Activated CD4-positive, alpha-beta T cell treated with anti-CD3 and anti-CD28 coated beads, Interleukin-2, amount 50 U/mL, for 1 hour (primary cell): ENCODE data around the gene RSAD2.

Experiments used
- DNase-seq: peaks from one replicate; pipeline ENCODE4 v3.0.0-alpha.2; 2020

The RSAD2 gene

DNA sequence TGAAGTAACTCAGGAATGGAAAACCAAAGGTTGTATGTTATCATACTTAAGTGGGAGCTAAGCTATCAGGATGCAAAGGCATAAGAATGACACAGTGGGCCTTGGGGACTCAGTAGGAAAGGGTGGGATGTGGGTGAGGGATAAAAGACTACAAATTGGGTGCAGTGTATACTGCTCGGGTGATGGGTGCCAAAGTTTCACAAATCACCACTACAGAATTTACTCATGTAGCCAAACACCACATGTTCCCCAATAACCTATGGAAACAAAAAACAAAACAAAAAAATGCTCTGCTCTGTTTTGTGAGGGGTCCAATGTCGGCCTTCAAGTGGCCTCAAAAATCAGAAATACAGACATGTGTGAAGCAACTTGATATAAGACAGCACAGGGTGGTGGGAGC is 30.7 kb downstream of the RSAD2 start:
- no peak for DNase-seq

DNA sequence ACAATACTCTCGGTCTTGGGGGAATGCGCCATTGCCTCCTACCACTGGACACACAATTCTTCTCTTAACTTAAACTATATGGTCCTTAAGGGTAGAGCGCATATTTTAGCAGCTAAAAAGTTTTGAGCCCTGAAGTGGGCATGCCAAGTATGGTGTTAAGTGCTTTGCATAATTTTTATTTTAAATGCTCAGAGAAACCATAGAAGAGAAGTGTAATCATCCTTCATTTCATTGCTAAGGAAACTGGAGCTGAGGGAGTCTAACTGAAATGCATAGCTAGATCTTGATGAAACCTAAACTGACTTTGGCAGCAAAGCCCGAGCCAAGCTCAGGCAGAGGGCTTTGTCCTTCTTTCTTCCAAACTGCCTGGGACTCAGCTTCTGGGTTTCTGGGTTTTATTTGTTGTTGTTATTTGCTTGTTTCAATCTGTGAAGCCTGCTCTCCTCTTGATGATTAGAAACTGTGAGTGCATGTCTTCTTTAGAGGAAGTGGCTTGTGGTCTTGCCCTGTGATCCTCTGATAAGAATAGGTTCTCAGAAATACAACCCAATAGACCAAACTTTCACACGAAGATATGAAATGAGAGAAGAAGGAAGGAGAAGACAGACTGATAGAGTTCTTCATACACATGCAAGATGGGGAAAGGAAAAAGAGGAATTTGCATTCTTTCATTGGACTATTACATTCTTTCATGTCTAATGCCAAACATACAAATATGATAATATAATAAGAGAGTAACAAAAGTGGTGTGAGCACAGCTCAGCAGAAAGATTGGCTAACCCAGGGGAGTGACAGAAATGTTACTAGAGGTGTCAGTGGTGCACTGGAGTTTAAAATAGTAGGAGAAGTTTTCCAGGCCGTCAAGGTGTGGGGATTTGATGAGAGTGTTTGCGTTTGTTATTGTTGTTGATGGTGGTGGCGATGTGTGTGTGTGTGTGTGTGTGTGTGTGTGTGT is 32.1 kb downstream of the RSAD2 start:
- DNase-seq = no peak

DNA sequence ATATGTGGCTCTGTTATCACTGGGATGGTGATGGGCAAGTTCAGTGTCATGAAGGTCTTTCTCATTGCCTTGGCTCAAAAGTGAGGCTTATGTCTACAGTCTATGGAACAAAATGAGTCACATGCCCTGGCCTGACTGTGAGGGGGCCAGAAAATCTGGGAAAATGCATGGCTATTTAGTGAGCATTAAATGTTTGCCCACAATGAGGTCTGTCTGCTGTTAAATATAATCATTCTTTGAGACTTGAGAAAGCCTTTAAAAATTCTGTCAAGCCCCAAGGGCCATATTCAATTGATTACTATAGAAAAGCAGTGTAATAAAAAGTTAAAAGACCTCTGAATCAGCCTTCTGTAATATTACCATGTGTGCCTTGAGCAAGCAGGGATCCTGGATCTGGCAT is 34.1 kb downstream of the RSAD2 start:
- no peak for DNase-seq

DNA sequence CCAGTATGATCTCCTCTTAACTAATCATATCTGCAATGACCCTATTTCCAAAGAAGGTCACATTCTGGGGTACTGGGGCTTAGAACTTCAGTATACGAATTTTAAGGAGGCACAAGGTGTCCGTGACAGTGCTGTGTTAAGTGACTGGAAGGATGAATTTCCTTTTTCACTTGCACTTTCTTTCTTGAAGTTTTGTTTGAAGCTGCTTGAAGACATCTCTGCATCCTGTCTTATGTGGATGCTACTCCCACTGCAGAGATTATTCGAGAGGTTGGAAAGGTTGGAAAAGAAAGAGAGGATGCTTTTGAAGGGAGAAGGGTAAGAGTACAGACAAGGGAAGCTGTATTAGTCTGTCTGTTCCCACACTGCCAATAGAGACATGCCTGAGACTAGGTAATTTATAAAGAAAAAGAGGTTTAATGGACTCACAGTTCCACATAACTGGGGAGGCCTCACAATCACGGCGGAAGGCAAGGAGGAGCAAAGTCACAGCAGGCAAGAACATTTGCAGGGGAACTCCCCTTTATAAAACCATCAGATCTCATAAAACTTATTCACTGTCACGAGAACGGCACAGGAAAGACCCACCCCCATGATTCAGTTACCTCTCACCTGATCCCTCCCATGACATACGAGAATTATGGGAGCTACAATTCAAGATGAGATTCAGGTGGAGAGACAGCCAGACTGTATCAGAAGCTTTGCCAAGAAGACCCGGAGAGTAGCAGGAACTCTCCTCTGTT is 36.0 kb downstream of the RSAD2 start:
- peak; percentile 35 for DNase-seq

DNA sequence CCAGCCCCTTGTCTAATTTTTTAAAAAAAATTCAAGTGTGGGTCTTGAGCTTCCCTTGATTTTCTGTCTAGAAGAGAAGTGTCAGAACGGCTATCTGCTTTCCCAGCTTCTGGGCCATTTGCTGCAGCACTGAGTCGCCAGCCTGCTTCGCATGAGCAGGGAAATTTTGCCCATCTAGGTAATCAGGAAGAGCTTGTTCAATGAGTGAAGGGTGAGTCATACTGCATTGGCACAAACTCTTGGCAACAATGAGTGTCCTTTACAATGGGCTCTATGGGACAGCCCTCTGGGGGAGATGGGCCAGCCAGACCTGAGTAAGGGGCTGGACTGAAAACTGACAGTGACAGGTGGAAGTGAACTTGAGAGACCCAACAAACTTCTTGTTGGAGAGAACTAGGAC is 37.3 kb downstream of the RSAD2 start:
- no peak for DNase-seq

DNA sequence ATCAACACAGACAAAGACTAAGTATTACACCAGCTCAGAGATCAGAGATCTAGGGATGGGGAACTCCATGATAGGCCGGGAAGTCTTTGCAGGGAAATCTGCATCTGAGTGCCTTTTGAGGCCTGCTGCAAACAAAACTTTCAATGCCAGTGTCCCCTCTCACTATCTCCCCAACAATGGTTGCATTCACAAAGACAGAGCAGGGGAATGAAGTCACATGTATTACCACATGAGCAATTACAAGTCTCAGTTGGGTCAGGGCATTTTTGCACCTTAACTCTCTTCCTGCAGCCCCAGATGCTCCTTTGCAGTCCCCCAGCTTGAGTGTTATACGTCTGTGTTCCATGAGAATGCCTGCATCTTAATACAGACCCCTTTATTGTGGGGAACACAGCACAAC is 37.8 kb downstream of the RSAD2 start:
- no peak for DNase-seq

DNA sequence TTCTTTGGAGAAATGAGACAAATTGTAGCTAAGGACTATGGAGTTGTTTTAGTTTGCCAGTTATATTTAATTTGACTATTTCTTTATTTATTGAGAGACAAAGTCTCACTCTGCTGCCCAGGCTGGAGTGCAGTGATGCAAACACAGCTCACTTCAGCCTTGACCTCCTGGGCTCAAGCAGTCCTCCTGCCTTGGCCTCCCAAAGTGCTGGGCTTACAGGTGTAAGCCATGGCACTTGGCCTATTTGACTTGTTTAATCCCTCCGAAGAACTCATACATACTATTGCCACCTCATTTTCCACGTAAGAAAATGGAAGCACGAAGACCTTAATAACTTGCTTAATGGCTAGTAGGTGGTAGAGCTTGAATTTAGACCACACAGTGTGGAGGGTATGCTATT is 38.6 kb downstream of the RSAD2 start:
- no peak for DNase-seq

DNA sequence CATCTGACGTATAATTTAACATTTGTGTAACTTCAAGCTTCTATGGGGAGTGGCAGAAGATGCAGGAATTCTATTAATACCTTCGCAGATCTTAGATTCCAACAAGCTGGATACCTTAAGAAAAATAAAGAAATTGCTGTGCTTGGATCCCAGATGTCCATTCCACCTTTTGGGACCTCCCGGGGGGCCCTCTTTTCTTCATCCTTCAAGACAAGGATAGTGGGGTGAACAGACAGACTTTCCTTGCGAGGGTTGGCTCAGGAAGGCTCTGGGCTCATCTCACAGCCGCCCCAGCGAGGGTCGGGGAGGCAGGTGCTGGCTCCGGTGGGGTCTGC is 39.1 kb downstream of the RSAD2 start:
- DNase-seq = no peak

DNA sequence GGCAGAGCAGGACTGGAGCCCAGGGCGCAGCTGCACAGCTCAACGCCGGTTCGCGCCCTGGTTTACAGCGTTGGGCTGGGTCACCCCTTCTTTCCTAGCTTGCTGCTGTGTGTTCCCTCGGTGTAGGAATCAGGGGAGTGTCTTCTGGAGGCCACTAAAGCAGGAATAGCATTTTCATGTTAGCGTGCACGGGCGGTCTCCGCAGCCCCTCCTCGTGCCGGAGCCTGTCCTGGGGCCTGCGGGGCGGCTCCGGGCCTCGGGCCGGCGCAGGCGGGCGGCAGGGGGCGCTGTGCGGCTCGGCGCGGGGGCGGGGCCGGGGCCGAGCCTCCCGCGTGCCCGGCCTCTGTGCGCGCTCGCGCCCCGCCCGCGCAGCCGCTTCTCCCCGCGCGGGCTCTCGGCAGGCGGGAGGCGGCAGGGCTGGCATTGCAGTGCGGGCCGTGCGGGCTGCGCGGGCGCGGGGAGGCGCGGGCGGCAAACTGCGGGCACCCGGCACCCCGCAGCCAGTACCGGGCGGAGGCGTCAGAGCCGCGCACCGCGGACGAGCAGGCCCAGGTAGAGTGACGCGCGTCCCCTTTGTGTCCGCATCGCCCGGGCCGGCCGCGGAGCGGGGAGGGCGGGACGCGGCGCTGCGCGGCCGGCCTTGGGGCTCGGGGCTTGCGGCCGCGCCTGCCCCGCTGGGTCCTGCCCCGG is 39.6 kb downstream of the RSAD2 start, which contains the start of gene RNF144A:
Gene RNF144A (plus strand): TSS at position 342 of the 690 bp plus-strand sequence. CDS start 79,515 bp downstream, outside the sequence.
- peak; percentile 66 for DNase-seq

DNA sequence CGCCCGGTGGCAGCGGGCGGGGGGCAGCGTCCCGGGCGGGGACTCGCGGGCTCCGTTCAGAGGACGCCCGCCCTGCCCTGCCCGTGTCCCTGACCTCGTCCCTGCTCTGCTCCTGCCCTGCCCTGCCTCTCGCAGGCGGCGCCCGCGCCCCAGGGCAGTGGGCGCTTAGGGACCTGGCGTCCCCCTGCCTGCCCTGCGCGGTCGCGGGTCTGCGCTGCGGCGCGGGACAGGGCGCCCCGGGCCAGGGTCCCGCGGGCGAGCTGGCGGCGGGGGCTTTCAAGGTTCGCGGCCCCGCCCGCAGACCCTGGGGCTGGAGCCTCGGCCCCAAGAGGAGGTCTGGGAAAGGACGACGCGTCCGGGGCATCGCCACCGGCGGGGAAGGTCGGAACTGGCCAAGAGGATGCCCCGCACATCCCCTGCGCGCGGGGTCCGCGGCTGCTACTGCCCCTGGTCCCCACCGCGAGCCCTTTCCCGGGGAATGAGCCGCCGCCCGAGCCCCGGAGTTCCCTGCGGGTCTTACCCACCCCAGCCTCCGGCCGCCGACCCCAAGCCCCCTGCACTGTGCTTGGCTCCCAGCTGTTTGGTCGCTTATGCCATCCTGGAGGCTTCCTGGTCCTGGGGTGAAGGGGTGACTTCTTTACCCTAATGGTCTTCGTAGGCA is 40.3 kb downstream of the RSAD2 start:
- DNase-seq = no peak

DNA sequence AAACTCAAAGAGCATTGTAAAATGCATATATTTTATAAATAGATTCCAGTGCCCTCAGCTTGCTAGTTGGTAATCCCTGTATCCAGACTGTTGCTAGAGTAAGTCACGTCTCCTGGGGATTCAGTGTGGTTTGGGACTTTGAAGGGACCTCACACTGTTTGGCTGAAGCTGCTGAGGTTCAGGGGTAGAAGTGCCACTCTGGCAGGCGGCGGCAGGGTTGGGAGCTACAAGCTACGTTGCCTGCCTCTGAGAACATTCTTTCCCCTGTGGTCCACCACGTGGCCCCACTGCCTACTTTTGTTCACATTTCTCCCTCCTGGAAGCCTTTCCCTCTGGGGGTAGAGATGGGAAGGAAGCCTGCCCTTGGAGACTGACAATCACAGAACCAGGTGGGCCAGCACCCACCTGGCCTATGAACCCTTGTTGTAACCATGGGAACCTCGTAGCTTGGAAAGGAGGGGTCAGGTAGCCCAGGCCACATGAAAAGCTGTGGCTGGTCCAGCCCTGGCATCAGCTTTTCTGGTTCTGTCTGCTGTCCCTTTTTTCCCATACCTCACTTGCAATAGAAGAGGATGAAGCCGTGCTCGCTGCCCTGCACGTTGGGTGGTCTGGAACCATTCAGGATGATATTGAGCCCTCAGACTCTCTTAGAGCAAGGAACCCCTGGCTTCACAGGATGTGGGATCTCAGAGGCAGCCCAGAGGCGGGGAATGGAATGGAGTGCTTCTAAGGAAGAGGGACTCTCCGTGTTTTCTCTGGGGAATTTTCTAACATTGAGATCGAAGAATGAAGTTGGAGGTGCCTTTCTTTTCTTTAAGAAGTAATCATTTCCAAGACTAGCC is 42.5 kb downstream of the RSAD2 start:
- DNase-seq = no peak

DNA sequence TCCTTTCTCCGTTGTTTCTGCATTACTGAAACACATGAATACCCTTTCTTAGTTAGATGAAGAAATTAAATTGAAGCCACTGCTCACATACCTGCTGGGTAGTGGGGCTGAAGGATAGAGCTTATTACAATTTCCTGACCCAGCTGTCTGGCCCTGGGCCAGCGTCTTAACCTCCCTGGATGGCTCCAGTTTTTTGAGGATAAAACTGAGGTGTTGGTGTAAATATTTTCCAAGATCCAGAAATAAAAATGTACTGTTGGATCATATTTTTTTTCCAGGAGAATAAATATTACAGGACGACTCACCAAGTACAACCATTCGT is 43.1 kb downstream of the RSAD2 start:
- no peak for DNase-seq

DNA sequence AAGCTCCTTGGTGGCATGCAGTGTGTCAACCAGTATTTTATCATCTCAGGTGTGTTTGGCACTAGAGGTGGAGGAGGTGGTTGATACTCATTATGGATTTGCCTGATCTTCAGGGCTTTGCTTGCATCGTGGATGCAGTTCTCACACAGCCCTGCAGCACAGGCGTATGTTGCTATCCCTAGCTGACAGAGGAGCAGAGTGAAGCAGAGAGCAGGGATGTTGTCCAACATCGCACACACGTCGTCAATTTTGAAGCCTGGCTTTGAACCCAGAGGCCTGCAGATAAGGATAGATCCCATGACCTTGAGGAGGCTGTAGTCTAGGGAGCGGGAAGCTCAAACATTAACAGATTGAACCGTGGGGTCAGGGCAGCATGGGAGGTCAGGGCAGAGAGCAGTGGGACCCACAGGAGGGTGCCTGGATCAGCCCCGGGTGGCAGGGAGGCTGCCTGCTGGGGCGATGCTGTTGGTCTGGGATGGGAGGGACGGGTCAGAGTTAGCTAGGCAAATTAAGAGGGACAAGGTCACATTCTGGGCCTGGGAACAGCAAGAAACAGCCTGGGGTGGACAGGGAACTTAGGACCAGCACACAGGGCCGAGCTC is 43.8 kb downstream of the RSAD2 start:
- no peak for DNase-seq

DNA sequence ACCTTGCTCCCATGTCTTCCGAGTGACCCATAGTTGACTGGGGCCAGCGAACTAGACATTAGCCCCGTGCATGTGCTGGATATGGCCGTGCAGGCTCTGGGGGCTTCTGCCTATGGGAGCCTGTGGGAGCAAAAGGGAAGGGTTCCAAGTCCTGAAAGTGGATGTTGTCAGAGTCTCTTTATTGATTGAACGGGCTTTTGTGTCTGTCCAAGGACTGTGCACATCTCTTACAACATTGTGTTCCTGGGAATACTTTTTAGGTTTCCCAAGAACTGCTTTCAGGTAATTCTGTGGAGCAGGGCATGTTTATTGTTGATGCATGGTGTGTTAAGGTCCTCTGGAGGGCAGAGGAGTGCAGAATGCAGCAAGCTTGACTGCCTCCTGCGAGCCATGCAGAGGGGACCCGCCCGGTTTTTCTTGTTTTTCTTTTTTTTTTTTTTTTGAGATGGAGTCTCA is 44.7 kb downstream of the RSAD2 start:
- no peak for DNase-seq

DNA sequence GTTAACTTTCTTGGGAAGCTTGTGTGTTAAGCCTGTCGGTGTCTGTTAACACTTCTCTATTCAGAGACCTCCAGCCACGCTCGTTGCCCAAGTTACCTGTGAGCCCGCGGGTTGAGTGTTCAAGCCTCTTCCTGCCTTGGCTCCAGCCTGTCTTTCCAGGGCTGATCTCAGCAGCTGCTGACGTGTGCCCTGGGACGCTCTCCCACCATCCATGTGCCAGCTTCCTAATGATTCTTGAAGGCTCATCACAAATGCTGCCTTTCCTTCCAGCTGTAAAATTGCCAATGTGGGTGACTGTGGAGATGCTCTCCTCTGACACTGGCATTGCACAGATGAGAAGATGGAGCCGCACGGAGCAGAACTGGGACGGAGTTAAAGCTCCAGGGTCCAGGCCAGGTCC is 45.7 kb downstream of the RSAD2 start:
- DNase-seq = no peak

DNA sequence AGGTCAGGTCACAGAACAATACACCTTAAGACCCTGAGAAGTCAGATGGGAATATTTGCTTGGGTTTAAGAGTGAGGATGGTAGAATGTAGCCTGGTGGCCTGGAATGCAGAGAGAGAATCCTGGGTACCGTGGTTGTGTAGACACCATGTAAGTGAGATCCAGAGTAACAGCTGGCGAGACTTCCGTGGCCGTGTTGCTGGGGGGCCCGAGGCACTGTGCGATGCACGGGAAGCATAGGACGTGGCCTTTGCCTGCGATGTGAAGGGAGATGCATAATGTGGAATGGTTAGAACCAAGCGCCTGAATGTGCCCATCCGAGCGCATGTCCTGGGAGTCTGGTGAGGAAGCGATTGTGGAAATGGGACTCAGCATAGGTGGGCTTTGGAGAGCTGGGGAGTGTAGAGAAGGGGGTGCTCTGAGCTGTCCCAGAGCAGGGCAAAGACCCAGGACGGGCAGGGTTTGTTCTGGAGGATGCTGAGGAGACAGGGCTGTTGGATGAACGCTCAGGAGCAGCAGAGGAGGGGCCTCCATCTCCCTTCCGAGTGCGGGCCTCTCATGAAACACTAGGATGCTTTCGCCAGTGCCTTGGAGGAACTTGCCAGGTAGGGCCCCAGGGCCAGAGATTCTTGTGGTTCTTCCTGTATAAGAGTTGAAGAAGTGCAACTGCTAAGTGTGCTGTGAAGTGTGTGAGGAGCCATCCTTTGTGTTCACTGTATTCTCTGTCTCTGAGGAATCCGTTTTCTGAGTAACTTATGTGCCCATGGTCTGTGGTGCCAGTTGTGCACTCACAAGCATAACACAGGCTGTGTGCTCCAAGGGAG is 46.7 kb downstream of the RSAD2 start:
- DNase-seq = no peak

DNA sequence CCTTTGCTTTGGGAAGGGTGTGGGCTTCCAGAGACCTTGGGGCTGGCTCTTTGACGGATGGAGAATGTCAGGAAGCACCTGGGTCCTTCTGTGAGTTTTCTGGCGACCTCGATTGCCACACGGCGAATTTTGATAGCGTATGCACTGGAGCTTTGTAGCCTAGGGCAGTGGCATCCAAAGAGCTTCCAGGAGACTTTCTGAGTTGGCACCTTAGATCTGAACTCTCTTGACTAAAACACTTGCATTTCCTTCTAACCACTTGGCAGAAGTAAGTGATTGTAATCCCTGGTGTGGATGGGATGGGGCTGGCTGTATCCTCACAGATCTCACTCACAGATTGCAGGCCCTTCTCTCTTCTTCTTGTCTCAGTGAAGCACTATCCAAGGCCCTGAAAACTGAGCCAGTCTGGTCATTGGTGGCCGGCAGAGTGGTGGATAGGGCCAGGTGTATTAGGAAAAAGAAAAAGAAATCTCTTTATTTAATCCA is 47.4 kb downstream of the RSAD2 start:
- DNase-seq = no peak

DNA sequence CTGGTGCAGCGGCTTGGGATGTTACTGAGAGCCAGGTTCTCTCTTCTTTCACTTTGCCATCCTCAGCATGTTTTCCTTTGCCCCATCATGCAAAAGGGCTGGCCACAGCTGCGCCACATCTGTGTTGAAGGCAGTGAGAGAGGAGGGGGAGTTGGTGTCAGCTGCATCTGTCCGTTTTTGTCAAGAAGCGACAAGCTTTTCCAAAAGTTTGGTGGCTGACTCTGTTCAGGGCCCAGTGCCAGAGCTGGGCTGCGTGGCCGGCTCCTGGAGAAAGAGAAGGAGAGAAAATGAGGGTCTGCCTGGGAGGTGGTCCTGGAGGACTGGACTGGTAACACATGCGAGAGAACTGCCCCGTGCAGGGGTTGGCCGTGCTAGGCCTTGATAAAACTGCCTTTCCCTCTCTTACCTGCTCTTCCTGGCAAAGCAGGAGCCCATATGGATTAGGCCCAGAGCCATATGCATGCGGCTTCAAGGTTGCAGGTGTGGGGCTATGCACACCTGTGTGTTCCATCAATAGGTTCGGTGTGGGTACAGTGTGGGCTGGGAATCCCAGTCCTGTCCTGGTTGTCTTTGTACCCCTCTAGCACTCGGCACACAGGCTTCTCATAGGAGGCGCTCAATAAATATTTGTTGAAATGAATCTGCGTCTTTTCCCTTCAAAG is 48.6 kb downstream of the RSAD2 start:
- DNase-seq = no peak

DNA sequence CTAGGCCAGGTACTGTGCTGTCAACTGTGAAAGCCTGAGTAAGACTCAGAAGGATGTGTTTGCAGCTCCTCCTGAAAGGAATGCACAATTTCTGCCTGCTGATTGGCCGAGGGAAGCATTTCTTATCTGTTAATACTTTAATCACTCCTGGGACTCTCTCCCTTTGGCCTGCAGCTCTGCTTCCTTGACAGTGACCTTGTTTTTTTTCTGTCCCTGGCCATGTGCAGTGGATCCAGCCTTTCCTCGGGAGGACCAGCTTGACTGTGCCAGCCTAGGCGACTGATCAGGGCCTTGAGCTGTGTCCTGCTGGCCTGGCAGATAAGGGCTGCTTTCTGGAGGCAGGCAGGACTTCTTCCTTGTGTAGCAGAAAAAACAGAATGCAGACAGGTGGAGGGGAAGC is 49.6 kb downstream of the RSAD2 start:
- no peak for DNase-seq

DNA sequence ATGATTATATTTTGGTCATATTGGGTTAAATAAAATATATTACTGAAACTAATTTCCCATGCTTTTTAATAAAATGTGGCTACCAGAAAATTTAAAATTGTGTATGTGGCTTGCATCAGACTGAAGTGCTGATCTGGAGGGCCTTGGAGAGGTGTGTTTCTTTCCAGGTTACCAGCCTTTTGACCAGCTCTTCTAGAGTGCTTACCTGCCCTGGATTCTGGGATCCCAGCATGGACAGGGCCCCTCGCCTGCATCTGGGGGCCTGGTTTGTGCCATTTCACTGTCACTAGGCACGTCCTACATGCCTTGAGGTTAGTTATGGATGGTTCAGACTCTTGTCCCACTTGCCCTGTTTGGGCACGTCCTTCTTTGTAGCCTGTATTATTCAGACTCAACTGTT is 50.2 kb downstream of the RSAD2 start:
- no peak for DNase-seq
